Omental fat pad (tissue), 4 donors: ENCODE measurements around the gene DIAPH1. TPM values are rescaled to one million over a fixed set of nuclear protein-coding genes. Genes with fewer than 3 reads are reported as not detected.

Source experiments
- ATAC-seq: fragments of 150-250 bp; one replicate; pipeline ENCODE4 v1.9.1; 2016; ENCODE audit warnings: mild to moderate bottlenecking, moderate library complexity; ENCODE audit not compliant: low FRiP score
- DNase-seq: peaks from one replicate; pipeline ENCODE4 v3.0.0-alpha.2; 2019; ENCODE audit warnings: low spot score
- CTCF ChIP-seq, 3 donors: fragments of 450-650 bp; IDR thresholded peaks; one replicate each; pipeline ENCODE4 v1.5.1; 2016 to 2017; ENCODE audit warnings: antibody characterized with exemption in 3 of 3, mild to moderate bottlenecking in 3 of 3, moderate library complexity in 2 of 3
- small RNA-seq: library from RNA; depleted of rRNA; stranded (forward); fragments of <200 nt; gene quantifications from one replicate; pipeline ENCODE3, GENCODE V24; 2016
- total RNA-seq, 4 donors: library from RNA; depleted of rRNA; stranded (reverse); fragments of >200 nt; gene quantifications; one replicate each; pipeline ENCODE4 v1.1.0, GENCODE V29; 2016

The DIAPH1 gene
- total RNA-seq, 4 donors from 2014 or later, result 35.5 to 93.2 (median 47.9) TPM

- TF ChIP-seq CTCF (IDR thresholded peaks at IDR 0.05), result no peak
- peak; percentile 100 for ATAC-seq
- peak; percentile 61 for DNase-seq
Measured at GRCh38 chr5:141475625-141476131, 143.1 kb downstream of the DIAPH1 start, which contains the start of gene PCDHGC3. Gene PCDHGC3 (plus strand): TSS chr5:141475966. CDS start chr5:141476117, 151 bp downstream.

- DNase-seq, result no peak
- no peak for TF ChIP-seq CTCF (IDR thresholded peaks at IDR 0.05)
- no peak for ATAC-seq
Measured at GRCh38 chr5:141465351-141465750, 153.4 kb downstream of the DIAPH1 start.

Small RNA genes within 50 kb of the gene (small RNA-seq; reads per million reads assigned to genes)
- not detected for gene RPS27AP10

Other genes with a start within 250 kb of the DIAPH1 start
- gene PCDHGB3, start 248.8 kb downstream of the DIAPH1 start, total RNA-seq, result 10 to 100 TPM in 1 of 4 donors, 1 to 10 TPM in 3; 2.5 to 13.2 (median 3.9) TPM
- 1 to 10 TPM; 3.0 to 6.9 (median 4.6) TPM for gene PCDHGA6, start 245.1 kb downstream of the DIAPH1 start, total RNA-seq
- 1 to 10 TPM; 1.1 to 9.0 (median 3.6) TPM for gene PCDHGA7, start 236.3 kb downstream of the DIAPH1 start, total RNA-seq
- gene PCDHGB4, start 231.3 kb downstream of the DIAPH1 start, total RNA-seq, result 10 to 100 TPM in 1 of 4 donors, 1 to 10 TPM in 3; 2.4 to 14.5 (median 6.1) TPM
- 1 to 10 TPM in 3 of 4 donors, under 1 TPM in 1; 0.72 to 7.4 (median 2.2) TPM for gene PCDHGA8, start 226.4 kb downstream of the DIAPH1 start, total RNA-seq
- 10 to 100 TPM in 1 of 4 donors, 1 to 10 TPM in 3; 6.5 to 18.8 (median 8.9) TPM for gene PCDHGB5, start 221.1 kb downstream of the DIAPH1 start, total RNA-seq
- 10 to 100 TPM in 1 of 4 donors, 1 to 10 TPM in 3; 5.0 to 14.8 (median 7.3) TPM for gene PCDHGA9, start 216.2 kb downstream of the DIAPH1 start, total RNA-seq
- gene PCDHGB6, start 211.0 kb downstream of the DIAPH1 start, total RNA-seq, result 10 to 100 TPM in 1 of 4 donors, 1 to 10 TPM in 3; 4.2 to 12.6 (median 6.5) TPM
- 10 to 100 TPM in 1 of 4 donors, 1 to 10 TPM in 3; 5.5 to 14.0 (median 6.8) TPM for gene PCDHGA10, start 206.0 kb downstream of the DIAPH1 start, total RNA-seq
- 10 to 100 TPM in 2 of 4 donors, 1 to 10 TPM in 2; 7.8 to 25.2 (median 10.2) TPM for gene PCDHGB7, start 201.3 kb downstream of the DIAPH1 start, total RNA-seq
- gene PCDHGA11, start 197.9 kb downstream of the DIAPH1 start, total RNA-seq, result 10 to 100 TPM in 1 of 4 donors, 1 to 10 TPM in 3; 3.1 to 12.1 (median 5.3) TPM
- 10 to 100 TPM in 3 of 4 donors, 1 to 10 TPM in 1; 7.5 to 18.4 (median 14.2) TPM for gene PCDHGA12, start 188.5 kb downstream of the DIAPH1 start, total RNA-seq
- 10 to 100 TPM; 34.8 to 83.1 (median 41.9) TPM for gene PCDHGC3, start 143.0 kb downstream of the DIAPH1 start, total RNA-seq
- 1 to 10 TPM; 1.5 to 4.1 (median 3.5) TPM for gene PCDHGC4, start 134.0 kb downstream of the DIAPH1 start, total RNA-seq
- 1 to 10 TPM; 1.1 to 3.2 (median 2.1) TPM for gene PCDHGC5, start 129.9 kb downstream of the DIAPH1 start, total RNA-seq
- 10 to 100 TPM; 31.5 to 50.6 (median 38.5) TPM for gene HDAC3, start 17.8 kb upstream of the DIAPH1 start, total RNA-seq
- 1 to 10 TPM; 1.0 to 4.3 (median 2.9) TPM for gene RELL2, start 18.0 kb upstream of the DIAPH1 start, total RNA-seq
- 10 to 100 TPM; 11.2 to 19.7 (median 15.5) TPM for gene FCHSD1, start 32.4 kb upstream of the DIAPH1 start, total RNA-seq
- 10 to 100 TPM in 1 of 4 donors, 1 to 10 TPM in 3; 2.6 to 36.1 (median 9.1) TPM for gene ARAP3, start 63.2 kb upstream of the DIAPH1 start, total RNA-seq